Right renal pelvis (tissue), 4 donors: ENCODE data around the gene SUGP1. TPM values are rescaled to one million over a fixed set of nuclear protein-coding genes. Genes with fewer than 3 reads are reported as not detected.

Experiments
- DNase-seq, 4 donors: peaks; one replicate each; pipeline ENCODE4 v3.0.0-alpha.2; 2013; ENCODE audit warnings: low read depth in 4 of 4, low spot score in 3 of 4, missing footprints in 1 of 4
- polyA plus RNA-seq, 4 donors: library from polyadenylated mRNA; unstranded; fragments of 120-200 nt; gene quantifications; one replicate each; pipeline ENCODE4 v1.2.1, GENCODE V29; 2013; ENCODE audit not compliant: insufficient read length in 4 of 4

Gene SUGP1
- polyA plus RNA-seq, 4 donors, result 47.3 to 64.0 (median 56.4) TPM

DNA sequence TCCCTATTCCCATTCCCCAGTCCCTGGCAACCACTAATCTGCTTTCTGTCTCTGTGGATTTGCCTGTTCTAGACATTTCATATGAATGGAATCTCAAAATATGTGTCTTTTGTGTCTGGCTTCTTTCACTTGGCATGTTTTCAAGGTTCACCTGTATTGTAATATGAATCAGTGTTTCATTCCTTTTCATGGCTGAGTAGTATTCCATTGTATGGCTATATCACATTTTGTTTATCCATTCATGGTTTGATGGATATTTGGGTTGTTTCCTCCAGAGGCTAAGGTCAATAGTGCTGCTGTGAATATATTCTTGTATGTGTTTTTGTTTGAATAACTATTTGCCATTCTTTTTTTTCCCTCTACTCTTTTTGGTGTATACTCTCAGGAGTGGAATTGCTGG, 84.1 kb downstream of the SUGP1 start:
- no peak for DNase-seq

- DNase-seq, result no peak
Measured at GRCh38 chr19:19234220-19234816, 86.0 kb downstream of the SUGP1 start.

GRCh38 chr19:19232261-19232721, 88.0 kb downstream of the SUGP1 start:
- DNase-seq, result no peak

GRCh38 chr19:19230999-19231398, 89.3 kb downstream of the SUGP1 start:
- DNase-seq, result no peak

- DNase-seq, result no peak
Measured at GRCh38 chr19:19229701-19230100, 90.6 kb downstream of the SUGP1 start.

DNA sequence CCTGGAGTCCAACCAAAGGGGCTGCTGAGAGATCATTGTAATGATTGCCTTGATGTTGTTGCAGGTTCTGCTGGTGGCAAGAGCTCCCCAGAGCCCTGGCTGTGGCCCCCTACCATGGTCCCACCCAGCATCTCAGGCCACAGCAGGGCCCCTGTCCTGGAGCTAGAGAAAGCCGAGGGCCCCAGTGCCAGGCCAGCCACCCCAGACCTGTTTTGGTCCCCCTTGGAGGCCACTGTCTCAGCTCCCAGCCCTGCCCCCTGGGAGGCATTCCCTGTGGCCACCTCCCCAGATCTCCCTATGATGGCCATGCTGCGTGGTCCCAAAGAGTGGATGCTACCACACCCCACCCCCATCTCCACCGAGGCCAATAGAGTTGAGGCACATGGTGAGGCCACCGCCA, 93.1 kb downstream of the SUGP1 start:
- no peak for DNase-seq

GRCh38 chr19:19226663-19227062, 93.6 kb downstream of the SUGP1 start:
- DNase-seq, result no peak

DNA sequence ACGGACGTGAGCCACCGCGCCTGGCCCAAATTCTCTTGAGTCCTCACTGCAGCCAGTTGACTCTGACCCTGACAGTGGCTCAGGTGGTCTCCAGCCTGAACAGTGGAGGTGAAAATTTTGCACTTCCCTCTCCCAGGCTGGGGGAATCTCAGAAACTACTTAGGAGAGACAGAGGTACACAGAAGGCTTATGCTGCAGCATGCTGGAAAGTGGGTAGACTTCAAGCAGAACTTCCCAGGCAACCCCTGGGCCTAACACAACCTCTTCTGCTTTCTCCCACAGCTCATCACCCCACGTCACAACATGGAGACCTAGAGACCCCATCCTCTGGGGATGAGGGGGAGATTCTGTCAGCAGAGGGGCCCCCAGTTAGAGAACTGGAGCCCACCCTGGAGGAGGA, 94.1 kb downstream of the SUGP1 start:
- DNase-seq, result no peak

Other genes starting within 250 kb of the SUGP1 start
- 10 to 100 TPM; 24.7 to 46.3 (median 31.9) TPM for gene TMEM161A, start 182.0 kb downstream of the SUGP1 start, polyA plus RNA-seq
- gene MEF2B, start 150.2 kb downstream of the SUGP1 start, polyA plus RNA-seq, result 1 to 10 TPM; 1.3 to 1.9 (median 1.5) TPM
- gene BORCS8, start 128.4 kb downstream of the SUGP1 start, polyA plus RNA-seq, result 10 to 100 TPM; 16.1 to 22.4 (median 19.1) TPM
- 10 to 100 TPM; 61.0 to 81.8 (median 64.8) TPM for gene RFXANK, start 128.3 kb downstream of the SUGP1 start, polyA plus RNA-seq
- gene NR2C2AP, start 117.1 kb downstream of the SUGP1 start, polyA plus RNA-seq, result 10 to 100 TPM; 12.2 to 16.8 (median 14.8) TPM
- gene NCAN, start 108.6 kb downstream of the SUGP1 start, polyA plus RNA-seq, result under 1 TPM in 3 of 4 donors, not detected in 1; 0.12 to 0.27 (median 0.14) TPM
- 1 to 10 TPM; 2.3 to 4.3 (median 2.6) TPM for gene TM6SF2, start 47.2 kb downstream of the SUGP1 start, polyA plus RNA-seq
- gene MAU2, start 320 bp upstream of the SUGP1 start, polyA plus RNA-seq, result 10 to 100 TPM; 40.8 to 51.1 (median 47.3) TPM
- 10 to 100 TPM; 45.6 to 51.0 (median 49.8) TPM for gene GATAD2A, start 85.2 kb upstream of the SUGP1 start, polyA plus RNA-seq
- 1 to 10 TPM in 1 of 4 donors, under 1 TPM in 3; 0.89 to 2.0 (median 0.94) TPM for gene TSSK6, start 195.0 kb upstream of the SUGP1 start, polyA plus RNA-seq
- gene NDUFA13, start 195.7 kb upstream of the SUGP1 start, polyA plus RNA-seq, result 100 to 1,000 TPM; 229 to 357 (median 244) TPM
- 1 to 10 TPM; 5.1 to 10.0 (median 6.2) TPM for gene YJEFN3, start 208.4 kb upstream of the SUGP1 start, polyA plus RNA-seq
- gene CILP2, start 217.8 kb upstream of the SUGP1 start, polyA plus RNA-seq, result under 1 TPM; 0.13 to 0.36 (median 0.15) TPM